ENCODE data around the gene ZSCAN12.

Gene ZSCAN12

GRCh38 chr6:28353356-28353755, 46.2 kb downstream of the ZSCAN12 start:
- DNase-seq: no peak

GRCh38 chr6:28351493-28351925, 48.0 kb downstream of the ZSCAN12 start:
- no peak for DNase-seq

GRCh38 chr6:28351087-28351486, 48.5 kb downstream of the ZSCAN12 start:
- peak; percentile 69 for DNase-seq

- DNase-seq: peak; percentile 97
Observed at GRCh38 chr6:28349892-28350737, 49.4 kb downstream of the ZSCAN12 start, which contains the start of gene ZKSCAN3. ZKSCAN3 (plus strand) TSS chr6:28349947; CDS start chr6:28359587, 9,640 bp downstream.

GRCh38 chr6:28349344-28349891, 50.1 kb downstream of the ZSCAN12 start:
- no peak for DNase-seq

- DNase-seq: peak; percentile 62
Observed at GRCh38 chr6:28347119-28347518, 52.4 kb downstream of the ZSCAN12 start.

- DNase-seq: no peak
Observed at GRCh38 chr6:28345201-28345600, 54.3 kb downstream of the ZSCAN12 start.

- DNase-seq: peak; percentile 68
Observed at GRCh38 chr6:28343898-28344677, 55.5 kb downstream of the ZSCAN12 start.

GRCh38 chr6:28340310-28341095, 59.0 kb downstream of the ZSCAN12 start:
- peak; percentile 37 for DNase-seq

- DNase-seq: peak; percentile 75
Observed at GRCh38 chr6:28337121-28337520, 62.4 kb downstream of the ZSCAN12 start.

- DNase-seq: peak; percentile 98
Observed at GRCh38 chr6:28336284-28337120, 63.0 kb downstream of the ZSCAN12 start.

- peak; percentile 99 for DNase-seq
Observed at GRCh38 chr6:28335564-28336283, 63.8 kb downstream of the ZSCAN12 start, which contains the start of gene ZSCAN31. ZSCAN31 (minus strand) TSS chr6:28336148; CDS start chr6:28329683, 6,465 bp downstream.

- peak; percentile 100 for DNase-seq
Observed at GRCh38 chr6:28335040-28335563, 64.4 kb downstream of the ZSCAN12 start.

- DNase-seq: no peak
Observed at GRCh38 chr6:28334286-28335039, 65.1 kb downstream of the ZSCAN12 start.

GRCh38 chr6:28333599-28334018, 65.9 kb downstream of the ZSCAN12 start:
- DNase-seq: peak; percentile 67

- DNase-seq: peak; percentile 56
Observed at GRCh38 chr6:28333047-28333446, 66.5 kb downstream of the ZSCAN12 start.

- DNase-seq: peak; percentile 31
Observed at GRCh38 chr6:28330041-28330440, 69.5 kb downstream of the ZSCAN12 start.
